ENCODE measurements around the gene FCHSD1.

DNA sequence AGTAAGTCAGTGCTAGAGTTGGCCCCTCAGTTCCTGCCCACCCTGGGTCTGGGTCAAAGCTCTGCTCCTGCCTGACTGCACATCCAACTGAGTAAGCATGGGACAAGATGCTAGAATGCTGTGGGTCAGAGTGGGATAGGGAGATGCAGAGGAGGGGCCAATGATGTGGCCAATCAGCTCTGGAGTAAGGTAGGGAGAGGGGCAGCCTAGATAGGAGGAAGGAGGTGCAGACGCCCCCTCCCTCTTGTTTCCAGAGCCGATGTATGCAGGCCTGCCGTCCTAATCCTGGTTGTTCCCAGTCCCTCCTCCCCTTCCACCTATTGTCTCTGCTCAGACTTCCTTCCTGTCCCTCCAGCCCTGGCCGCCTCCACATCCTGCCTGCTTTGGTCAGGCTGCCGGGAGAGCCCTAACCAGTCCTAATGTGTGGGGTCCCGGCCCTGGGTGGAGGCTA, 29.6 kb upstream of the FCHSD1 start:
- TF ChIP-seq, protein P1, sequence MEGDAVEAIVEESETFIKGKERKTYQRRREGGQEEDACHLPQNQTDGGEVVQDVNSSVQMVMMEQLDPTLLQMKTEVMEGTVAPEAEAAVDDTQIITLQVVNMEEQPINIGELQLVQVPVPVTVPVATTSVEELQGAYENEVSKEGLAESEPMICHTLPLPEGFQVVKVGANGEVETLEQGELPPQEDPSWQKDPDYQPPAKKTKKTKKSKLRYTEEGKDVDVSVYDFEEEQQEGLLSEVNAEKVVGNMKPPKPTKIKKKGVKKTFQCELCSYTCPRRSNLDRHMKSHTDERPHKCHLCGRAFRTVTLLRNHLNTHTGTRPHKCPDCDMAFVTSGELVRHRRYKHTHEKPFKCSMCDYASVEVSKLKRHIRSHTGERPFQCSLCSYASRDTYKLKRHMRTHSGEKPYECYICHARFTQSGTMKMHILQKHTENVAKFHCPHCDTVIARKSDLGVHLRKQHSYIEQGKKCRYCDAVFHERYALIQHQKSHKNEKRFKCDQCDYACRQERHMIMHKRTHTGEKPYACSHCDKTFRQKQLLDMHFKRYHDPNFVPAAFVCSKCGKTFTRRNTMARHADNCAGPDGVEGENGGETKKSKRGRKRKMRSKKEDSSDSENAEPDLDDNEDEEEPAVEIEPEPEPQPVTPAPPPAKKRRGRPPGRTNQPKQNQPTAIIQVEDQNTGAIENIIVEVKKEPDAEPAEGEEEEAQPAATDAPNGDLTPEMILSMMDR (IDR thresholded peaks at IDR 0.05) = no peak
- no peak for TF ChIP-seq RFX5 (IDR thresholded peaks at IDR 0.05; ENCODE audit: low read length)
- TF ChIP-seq NRF1 (IDR thresholded peaks at IDR 0.05; ENCODE audit: low read depth, low read length) = no peak
- TF ChIP-seq POLR2AphosphoS5 (IDR thresholded peaks at IDR 0.05; ENCODE audit: low read depth, low read length) = peak; percentile 83
- TF ChIP-seq, protein P2, sequence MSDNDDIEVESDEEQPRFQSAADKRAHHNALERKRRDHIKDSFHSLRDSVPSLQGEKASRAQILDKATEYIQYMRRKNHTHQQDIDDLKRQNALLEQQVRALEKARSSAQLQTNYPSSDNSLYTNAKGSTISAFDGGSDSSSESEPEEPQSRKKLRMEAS (IDR thresholded peaks at IDR 0.05; ENCODE audit: low read depth) = no peak; the same call in 1 of the 2 replicates
- TF ChIP-seq FOXM1 (IDR thresholded peaks at IDR 0.05; ENCODE audit: low read depth) = no peak
- no peak; the same call in 1 of the 2 replicates for TF ChIP-seq RCOR1 (IDR thresholded peaks at IDR 0.05; ENCODE audit: low read length)
- peak; percentile 70 for TF ChIP-seq MXI1 (IDR thresholded peaks at IDR 0.05; ENCODE audit: low read depth, low read length)
- no peak for TF ChIP-seq EZH2phosphoT487 (IDR thresholded peaks at IDR 0.05; ENCODE audit: borderline replicate concordance, low read depth)
- TF ChIP-seq, protein P3, sequence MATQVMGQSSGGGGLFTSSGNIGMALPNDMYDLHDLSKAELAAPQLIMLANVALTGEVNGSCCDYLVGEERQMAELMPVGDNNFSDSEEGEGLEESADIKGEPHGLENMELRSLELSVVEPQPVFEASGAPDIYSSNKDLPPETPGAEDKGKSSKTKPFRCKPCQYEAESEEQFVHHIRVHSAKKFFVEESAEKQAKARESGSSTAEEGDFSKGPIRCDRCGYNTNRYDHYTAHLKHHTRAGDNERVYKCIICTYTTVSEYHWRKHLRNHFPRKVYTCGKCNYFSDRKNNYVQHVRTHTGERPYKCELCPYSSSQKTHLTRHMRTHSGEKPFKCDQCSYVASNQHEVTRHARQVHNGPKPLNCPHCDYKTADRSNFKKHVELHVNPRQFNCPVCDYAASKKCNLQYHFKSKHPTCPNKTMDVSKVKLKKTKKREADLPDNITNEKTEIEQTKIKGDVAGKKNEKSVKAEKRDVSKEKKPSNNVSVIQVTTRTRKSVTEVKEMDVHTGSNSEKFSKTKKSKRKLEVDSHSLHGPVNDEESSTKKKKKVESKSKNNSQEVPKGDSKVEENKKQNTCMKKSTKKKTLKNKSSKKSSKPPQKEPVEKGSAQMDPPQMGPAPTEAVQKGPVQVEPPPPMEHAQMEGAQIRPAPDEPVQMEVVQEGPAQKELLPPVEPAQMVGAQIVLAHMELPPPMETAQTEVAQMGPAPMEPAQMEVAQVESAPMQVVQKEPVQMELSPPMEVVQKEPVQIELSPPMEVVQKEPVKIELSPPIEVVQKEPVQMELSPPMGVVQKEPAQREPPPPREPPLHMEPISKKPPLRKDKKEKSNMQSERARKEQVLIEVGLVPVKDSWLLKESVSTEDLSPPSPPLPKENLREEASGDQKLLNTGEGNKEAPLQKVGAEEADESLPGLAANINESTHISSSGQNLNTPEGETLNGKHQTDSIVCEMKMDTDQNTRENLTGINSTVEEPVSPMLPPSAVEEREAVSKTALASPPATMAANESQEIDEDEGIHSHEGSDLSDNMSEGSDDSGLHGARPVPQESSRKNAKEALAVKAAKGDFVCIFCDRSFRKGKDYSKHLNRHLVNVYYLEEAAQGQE (IDR thresholded peaks at IDR 0.05; ENCODE audit: low read depth, low read length) = no peak
- no peak for TF ChIP-seq TCF12 (IDR thresholded peaks at IDR 0.05)
- no peak for TF ChIP-seq EP300 (IDR thresholded peaks at IDR 0.05; ENCODE audit: borderline replicate concordance in 1 of 2, low read depth in 1 of 2, low read length in 1 of 2)
